ES-I3 (cell line): Measurements from ENCODE around the gene CCDC14.
"Not testable (repeated sequence)": the region's sequence is repeated elsewhere in the genome, so short reads cannot be mapped to it uniquely, and the experiment has no call there.

Experiments used
- H3K36me3 ChIP-seq: 2 replicates; pipeline ENCODE4 v1.6.1; 2013; ENCODE audit warnings: mild to moderate bottlenecking, low read length, control low read depth, moderate library complexity; ENCODE audit not compliant: insufficient read depth
- H3K4me1 ChIP-seq: 2 replicates; pipeline ENCODE4 v1.6.1; 2013; ENCODE audit warnings: mild to moderate bottlenecking, control low read depth, low read length; ENCODE audit not compliant: insufficient read depth
- H3K9ac ChIP-seq: 2 replicates; pipeline ENCODE4 v1.6.1; 2013; ENCODE audit warnings: low read depth, mild to moderate bottlenecking, low read length, moderate library complexity
- H3K9me3 ChIP-seq: 2 replicates; pipeline ENCODE4 v1.6.1; 2013; ENCODE audit warnings: mild to moderate bottlenecking, low read length, moderate library complexity; ENCODE audit not compliant: control insufficient read depth, insufficient read depth

The CCDC14 gene, protein sequence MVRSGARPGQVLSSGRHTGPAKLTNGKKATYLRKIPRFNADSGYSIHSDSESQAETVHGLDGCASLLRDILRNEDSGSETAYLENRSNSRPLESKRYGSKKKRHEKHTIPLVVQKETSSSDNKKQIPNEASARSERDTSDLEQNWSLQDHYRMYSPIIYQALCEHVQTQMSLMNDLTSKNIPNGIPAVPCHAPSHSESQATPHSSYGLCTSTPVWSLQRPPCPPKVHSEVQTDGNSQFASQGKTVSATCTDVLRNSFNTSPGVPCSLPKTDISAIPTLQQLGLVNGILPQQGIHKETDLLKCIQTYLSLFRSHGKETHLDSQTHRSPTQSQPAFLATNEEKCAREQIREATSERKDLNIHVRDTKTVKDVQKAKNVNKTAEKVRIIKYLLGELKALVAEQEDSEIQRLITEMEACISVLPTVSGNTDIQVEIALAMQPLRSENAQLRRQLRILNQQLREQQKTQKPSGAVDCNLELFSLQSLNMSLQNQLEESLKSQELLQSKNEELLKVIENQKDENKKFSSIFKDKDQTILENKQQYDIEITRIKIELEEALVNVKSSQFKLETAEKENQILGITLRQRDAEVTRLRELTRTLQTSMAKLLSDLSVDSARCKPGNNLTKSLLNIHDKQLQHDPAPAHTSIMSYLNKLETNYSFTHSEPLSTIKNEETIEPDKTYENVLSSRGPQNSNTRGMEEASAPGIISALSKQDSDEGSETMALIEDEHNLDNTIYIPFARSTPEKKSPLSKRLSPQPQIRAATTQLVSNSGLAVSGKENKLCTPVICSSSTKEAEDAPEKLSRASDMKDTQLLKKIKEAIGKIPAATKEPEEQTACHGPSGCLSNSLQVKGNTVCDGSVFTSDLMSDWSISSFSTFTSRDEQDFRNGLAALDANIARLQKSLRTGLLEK

DNA sequence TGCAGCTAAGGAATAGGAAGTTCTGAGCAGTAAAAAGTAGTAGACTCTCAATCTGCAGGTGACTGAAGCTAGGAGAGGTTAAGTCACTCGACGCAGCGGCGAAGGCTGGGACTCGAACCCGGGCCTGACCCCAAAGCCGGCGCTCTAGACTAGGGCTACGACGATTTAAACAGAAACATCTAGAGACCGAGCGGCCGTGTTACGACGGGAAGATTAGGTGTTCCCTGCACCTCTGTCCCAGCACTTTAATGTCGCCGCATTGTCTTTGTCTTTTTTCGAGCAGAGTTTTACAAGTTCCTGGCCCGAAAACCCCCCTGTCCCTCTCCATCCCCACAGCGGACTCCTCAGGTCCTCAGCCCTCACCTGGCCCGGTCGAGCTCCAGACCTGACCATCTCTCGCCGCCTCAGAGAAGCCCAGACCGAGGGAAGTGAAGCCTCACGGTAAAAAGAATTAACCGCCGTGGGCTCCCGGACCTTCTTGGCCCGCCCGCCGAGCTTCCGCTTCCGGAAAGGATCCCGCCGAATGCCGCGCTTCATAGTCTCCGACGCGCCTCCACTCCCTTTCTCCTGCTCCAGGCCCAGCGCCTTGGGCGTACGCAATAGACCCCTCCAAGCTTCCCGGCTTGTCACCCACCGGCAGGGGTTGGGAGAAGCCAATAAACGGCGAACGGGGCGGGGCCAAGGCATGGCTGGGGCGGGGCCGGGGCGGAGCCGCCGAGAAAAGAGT is at the start of gene CCDC14:
CCDC14 (minus strand) TSS at position 449 of the 727 bp plus-strand sequence; CDS start at position 393, 56 bp downstream.
- 0 out of 2 replicates have a peak, but pooled peaks cover 3% of the 10 kb centered on the region for H3K4me1 ChIP-seq
- H3K9me3 ChIP-seq, result no peaks in the 10 kb centered on the region
- peak within 1 kb of the TSS; percentile 94 for H3K9ac ChIP-seq
- no peaks in the 10 kb centered on the region for H3K36me3 ChIP-seq

DNA sequence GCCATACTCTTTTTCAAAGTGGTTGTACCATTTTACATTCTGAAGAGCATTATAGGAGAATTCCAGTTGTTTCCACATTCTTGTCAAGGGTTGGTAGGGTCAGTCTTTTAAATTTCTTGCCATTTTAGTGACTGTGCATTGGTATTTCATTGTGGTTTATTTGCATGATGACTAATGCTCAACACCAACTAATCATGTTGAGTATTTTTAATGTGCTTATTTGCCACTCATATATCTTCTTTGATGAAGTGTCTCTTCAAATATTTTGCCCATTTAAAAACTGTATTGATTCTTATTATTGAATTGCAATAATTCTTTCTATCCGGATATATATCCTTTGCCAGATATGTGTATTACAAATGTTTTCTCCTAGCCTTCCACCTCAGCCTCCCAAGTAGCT is 47.3 kb upstream of the CCDC14 start:
- H3K9ac ChIP-seq, H3K4me1 ChIP-seq, H3K36me3 ChIP-seq, H3K9me3 ChIP-seq: not testable (repeated sequence)

DNA sequence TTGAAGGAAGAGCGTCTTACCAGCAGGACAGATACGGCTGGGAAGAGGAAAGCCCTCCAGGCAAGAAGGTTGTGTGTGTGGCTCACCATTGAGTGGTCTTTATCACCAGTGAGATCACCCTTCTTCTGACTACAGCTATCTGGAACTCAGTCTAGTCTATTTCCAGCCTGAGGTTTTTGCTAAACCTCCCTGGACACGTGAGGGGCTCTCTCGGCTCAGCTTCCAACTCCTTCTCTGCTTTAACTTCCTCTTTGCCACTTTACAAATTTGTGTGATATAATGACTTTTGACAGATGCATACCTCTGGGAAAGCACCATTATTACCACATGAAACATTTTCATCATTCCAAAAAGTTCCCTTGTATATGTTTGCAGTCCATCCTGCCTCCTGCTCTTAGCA is 46.2 kb upstream of the CCDC14 start:
- Histone ChIP-seq H3K36me3 (no peaks in the 10 kb centered on the region), H3K9ac (no peak overlapping the region), H3K9me3 (no peaks in the 10 kb centered on the region), H3K4me1 (no peaks in the 10 kb centered on the region)

DNA sequence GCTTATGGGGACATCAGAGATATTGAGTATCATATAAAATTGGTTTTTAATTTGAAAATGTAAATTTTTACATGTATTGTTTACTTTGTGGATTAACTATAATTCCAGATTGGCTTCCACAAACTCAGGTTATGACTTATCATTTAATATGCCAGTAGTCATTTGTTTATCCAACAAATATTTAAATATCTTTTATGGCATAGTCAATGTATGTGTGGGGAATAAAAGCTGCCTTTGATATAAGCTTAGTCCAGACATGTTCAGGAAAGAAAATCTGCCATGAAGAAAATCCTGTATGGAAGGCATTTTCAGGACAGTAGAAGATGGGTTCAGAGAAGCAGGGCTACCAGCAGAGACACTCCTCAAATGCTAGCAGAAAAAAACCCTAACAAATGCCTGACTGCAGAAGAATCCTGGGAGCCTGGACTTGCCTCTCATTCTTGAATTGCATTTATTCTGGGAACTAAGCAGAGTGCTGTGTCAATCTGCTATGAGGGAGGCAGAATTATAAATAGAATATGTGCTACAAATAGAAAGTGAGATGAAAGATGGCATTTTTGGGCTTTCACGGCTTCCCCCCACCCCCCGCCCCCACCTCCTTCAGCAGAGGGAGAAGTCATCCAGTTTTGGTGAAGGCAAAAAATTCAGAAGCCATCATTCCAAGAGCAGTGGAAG is 41.5 kb upstream of the CCDC14 start:
- not testable (repeated sequence) for H3K4me1 ChIP-seq, H3K9ac ChIP-seq, H3K9me3 ChIP-seq, H3K36me3 ChIP-seq

DNA sequence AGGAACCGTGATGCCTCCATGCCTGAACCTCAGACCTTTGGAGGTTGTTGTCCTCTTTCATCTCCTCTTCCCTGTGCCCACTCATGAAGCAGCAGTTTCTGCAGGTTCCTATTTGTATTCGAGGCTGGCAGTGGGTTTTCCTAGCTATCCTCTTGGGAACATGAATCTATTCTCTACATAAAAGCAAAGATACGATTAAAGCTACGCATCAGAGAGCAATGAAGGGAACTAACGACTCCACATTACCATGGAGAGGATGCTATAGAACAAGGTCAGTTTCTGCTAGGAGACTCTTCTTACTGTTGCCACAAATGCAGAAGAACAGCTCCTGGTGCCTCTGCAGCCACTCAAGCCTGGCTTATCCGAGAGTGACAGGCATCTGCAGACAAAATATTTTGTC is 40.3 kb upstream of the CCDC14 start:
- H3K4me1 ChIP-seq, H3K9ac ChIP-seq, H3K9me3 ChIP-seq, H3K36me3 ChIP-seq: not testable (repeated sequence)

DNA sequence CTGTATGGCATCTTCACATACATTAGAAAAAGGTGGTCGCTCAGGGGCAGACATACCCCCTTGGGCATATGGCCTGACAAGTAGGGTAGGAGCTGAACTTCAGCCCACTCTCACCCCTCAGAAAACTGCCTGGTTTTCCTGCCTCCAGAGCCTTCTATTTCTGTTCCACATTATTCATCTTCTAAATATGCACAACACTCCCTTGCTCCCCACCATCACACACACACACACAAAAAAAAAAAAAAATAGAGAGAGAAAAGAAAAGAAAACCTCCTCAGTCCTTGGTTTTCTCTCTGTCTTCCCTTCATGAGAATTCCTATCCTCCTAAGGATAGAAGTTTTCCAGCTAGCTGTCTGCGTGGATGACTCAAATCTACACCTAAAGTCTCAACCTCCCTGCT is 36.5 kb upstream of the CCDC14 start:
- no peak overlapping the region for H3K9ac ChIP-seq
- H3K9me3 ChIP-seq, result peaks cover 5% of the 10 kb centered on the region; the same call in 1 of the 2 replicates
- H3K4me1 ChIP-seq, result no peaks in the 10 kb centered on the region
- no peaks in the 10 kb centered on the region for H3K36me3 ChIP-seq

DNA sequence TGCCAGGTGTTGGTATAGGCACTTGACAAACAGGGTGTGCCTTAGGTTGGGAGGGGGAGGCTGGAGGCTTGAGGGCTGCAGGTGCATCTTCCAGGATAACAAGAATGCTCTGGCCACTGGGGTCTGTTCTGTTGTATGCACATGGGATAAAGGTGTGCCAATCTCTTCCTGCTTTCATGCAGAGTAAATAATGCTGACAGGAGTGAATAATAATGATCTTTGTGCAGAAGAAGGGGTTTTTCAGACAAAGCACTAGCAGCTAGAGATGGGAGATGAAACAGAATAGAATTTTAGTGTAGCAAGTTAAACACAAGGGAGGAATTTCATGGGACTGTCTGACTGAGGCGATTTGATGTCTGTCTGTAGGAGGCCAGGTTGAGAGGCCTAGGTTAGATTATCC is 32.8 kb upstream of the CCDC14 start:
- Histone ChIP-seq H3K36me3 (no peaks in the 10 kb centered on the region), H3K9ac (no peak overlapping the region), H3K9me3 (peaks cover 5% of the 10 kb centered on the region; the same call in 1 of the 2 replicates), H3K4me1 (no peaks in the 10 kb centered on the region)

DNA sequence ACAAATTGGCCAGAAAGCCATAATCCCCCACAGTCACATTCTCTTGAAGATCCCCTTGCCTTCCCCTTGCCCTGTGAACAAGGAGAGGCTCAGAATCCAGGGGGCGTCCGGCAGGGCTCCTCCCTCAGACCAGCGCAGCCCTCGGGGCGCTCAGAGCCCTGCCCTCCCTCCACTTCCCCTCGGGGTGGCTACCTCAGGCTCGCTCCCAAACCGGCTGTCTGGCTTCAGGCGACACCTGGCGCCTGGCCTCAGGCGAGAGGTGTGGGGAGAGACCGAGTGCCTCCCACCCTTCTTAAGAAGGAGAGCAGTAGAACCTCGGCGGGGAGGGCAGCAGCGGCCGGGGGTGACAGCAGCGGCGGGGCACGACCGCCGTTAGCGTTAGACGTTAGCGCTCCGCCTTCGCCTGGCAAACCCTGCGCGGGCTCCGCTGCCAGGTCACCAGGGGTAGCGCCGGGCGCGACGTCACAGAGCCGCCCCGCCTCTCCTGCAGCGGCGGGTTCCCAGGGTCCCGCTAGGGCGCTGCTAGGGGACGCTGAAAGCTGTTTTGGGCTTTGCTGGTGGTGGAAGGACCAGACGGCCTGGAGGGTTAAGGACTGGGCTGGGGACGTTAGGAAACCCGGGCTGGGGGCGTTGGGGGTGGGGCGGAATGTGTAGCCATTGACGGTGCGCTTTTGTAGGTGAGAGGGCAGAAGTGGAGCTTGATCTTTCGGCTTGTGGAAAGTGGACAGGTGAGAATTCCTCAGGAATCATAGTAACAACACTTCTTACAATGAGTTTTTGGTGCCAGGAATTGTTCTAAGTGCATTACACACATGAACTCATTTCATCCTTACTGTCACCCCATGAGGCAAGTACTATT is 30.9 kb upstream of the CCDC14 start, which contains the start of gene ROPN1:
ROPN1 (minus strand) TSS at position 395 of the 859 bp plus-strand sequence. CDS start 11,643 bp downstream, outside the sequence.
- H3K4me1 ChIP-seq, H3K9me3 ChIP-seq, H3K36me3 ChIP-seq, H3K9ac ChIP-seq: not testable (repeated sequence)

DNA sequence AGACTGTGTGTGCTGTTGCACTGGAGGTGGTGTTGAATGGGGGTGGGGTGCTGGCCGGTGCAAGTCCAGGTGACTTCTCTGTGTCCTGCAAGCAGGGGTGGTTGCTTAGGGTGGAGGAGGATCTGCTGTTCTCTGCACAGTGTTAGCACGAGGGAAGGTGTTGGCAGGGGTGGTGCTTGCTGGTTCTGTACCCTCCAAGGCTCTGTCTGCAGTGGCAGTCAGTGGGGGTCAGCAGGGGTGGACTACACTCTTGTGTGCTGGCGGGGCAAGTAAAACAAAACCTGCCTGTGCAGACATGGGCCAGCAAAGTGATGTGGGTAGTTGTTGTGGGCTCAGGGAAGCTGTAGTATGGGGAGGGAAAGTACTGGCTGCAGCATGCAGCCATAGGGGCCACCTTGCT is 25.4 kb upstream of the CCDC14 start:
- Histone ChIP-seq H3K9ac (no peak overlapping the region), H3K36me3 (no peaks in the 10 kb centered on the region), H3K4me1 (no peaks in the 10 kb centered on the region), H3K9me3 (no peaks in the 10 kb centered on the region)

DNA sequence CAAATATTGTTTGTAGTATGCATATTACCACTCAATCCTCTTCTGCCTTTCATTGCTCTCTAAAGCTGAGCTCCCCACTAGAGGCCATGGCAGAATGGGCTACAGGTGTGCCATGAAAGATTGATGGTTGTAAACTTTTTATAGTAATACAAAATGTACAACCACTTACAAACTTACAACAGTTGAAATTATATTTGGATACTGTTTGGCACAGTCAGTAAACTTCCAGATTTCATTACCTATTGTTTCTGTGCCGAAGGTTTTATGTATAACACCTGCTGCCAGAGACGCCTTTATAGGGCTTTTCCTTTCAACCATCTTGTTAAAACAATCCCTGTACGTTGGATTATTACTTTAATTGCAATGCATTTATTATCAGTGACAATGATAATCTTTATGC is 23.9 kb upstream of the CCDC14 start:
- Histone ChIP-seq H3K4me1 (no peaks in the 10 kb centered on the region), H3K9me3 (no peaks in the 10 kb centered on the region), H3K36me3 (no peaks in the 10 kb centered on the region), H3K9ac (no peak overlapping the region)

DNA sequence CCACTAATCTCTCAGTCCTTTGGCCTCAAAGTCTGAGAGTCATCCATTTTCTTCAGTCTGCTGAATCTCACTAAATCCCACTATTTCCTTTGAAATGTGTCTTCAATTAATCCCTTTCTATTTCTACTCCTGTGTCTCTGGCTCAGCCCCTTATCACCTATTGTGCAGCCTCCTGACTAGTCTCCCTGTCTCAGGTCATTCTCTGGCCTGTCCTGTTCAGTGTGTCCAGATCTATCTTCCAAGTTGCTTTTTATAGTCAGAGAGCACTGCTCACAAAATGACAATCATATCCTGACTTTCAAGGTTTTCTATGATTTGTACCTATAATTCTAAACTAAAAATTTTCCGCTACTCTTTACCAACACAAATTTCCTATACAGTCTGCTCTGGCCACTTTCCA is 23.3 kb upstream of the CCDC14 start:
- no peaks in the 10 kb centered on the region for H3K4me1 ChIP-seq
- no peaks in the 10 kb centered on the region for H3K36me3 ChIP-seq
- no peak overlapping the region for H3K9ac ChIP-seq
- no peaks in the 10 kb centered on the region for H3K9me3 ChIP-seq

DNA sequence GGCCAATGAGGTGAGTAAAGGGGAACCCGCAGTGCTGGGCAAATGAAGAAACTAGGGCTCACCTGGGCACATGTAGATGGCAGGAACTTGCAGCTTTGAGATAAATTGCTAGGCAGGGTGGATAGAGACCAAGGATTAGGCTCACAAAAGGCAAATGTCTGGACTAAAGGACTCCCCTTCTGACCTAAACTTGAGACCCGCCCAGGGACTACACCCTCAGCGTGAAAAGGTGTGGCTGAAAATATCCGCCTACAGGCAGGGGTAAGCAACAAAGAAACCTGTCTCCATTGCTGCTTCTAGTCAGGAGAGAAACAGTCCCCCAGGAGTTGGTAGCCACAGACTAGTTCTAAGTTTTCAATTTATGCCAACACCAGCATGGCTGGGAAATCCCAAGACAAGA is 20.3 kb upstream of the CCDC14 start:
- not testable (repeated sequence) for H3K4me1 ChIP-seq, H3K36me3 ChIP-seq, H3K9me3 ChIP-seq, H3K9ac ChIP-seq

DNA sequence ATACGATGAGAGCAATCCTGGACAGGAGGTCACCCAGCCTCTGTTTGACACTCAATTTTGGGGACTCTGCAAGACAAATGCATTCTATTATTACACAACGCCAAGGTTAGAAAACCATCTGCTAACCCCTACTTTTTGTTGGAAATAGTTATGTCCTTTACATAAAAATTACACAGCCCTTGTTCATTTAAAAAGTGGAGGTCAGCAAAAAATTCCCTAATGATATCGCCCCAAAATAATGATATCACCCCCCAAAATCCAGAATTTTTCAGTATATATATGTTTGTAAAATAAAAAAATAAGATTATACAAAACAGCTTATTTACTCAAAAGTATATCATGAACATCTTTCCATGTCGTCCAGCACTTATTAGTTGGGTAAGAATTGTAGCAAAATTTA is 19.5 kb upstream of the CCDC14 start:
- H3K36me3 ChIP-seq, result no peaks in the 10 kb centered on the region
- no peaks in the 10 kb centered on the region for H3K4me1 ChIP-seq
- H3K9ac ChIP-seq, result peak overlapping the region; percentile 47; the same call in 1 of the 2 replicates
- H3K9me3 ChIP-seq, result no peaks in the 10 kb centered on the region
